HEK293T (cell line): ENCODE data around the gene NIM1K.

Source experiments
- CTCF ChIA-PET: fragments of 350-600 bp; formaldehyde crosslinking; extraction: SDS; loops from one replicate; lab custom pipeline; 2021; ENCODE audit warnings: antibody characterized with exemption, inconsistent platforms; lab: Yijun Ruan, JAX
- POLR2A ChIA-PET: fragments of 350-600 bp; formaldehyde crosslinking; extraction: SDS; loops from one replicate; lab custom pipeline; 2020; ENCODE audit warnings: antibody characterized with exemption, inconsistent platforms; lab: Yijun Ruan, JAX
- DNase-seq: peaks from one replicate; pipeline ENCODE4 v3.0.0; 2012; ENCODE audit warnings: mixed read lengths; ENCODE audit errors: extremely low spot score
- ARNT ChIP-seq: fragments of 450-650 bp; IDR thresholded peaks from 2 replicates; pipeline ENCODE4 v1.6.1; 2017; ENCODE audit warnings: mild to moderate bottlenecking
- BHLHE40 ChIP-seq: fragments of 450-650 bp; IDR thresholded peaks from 2 replicates; pipeline ENCODE4 v1.6.1; 2016; ENCODE audit warnings: mild to moderate bottlenecking, moderate library complexity, borderline replicate concordance
- CTBP1 ChIP-seq: fragments of 450-650 bp; IDR thresholded peaks from 2 replicates; pipeline ENCODE4 v1.6.1; 2016; ENCODE audit warnings: borderline replicate concordance
- ELF4 ChIP-seq: fragments of 450-650 bp; IDR thresholded peaks from 2 replicates; pipeline ENCODE4 v1.6.1; 2017; ENCODE audit warnings: antibody characterized with exemption
- FOXA1 ChIP-seq: fragments of 450-650 bp; IDR thresholded peaks from 2 replicates; pipeline ENCODE4 v1.6.1; 2016; ENCODE audit warnings: mild to moderate bottlenecking
- FOXK2 ChIP-seq: fragments of 450-650 bp; IDR thresholded peaks from 2 replicates; pipeline ENCODE4 v1.6.1; 2016; ENCODE audit warnings: mild to moderate bottlenecking
- FOXM1 ChIP-seq: fragments of 450-650 bp; IDR thresholded peaks from 2 replicates; pipeline ENCODE4 v1.6.1; 2017; ENCODE audit warnings: mild to moderate bottlenecking, borderline replicate concordance
- HDGF ChIP-seq: fragments of 450-650 bp; IDR thresholded peaks from 2 replicates; pipeline ENCODE4 v1.6.1; 2017; ENCODE audit warnings: antibody characterized with exemption, borderline replicate concordance
- L3MBTL2 ChIP-seq: fragments of 450-650 bp; conservative IDR thresholded peaks from 2 replicates; pipeline ENCODE4 v1.6.1; 2016; ENCODE audit warnings: mild to moderate bottlenecking
- LEF1 ChIP-seq: fragments of 450-650 bp; IDR thresholded peaks from 2 replicates; pipeline ENCODE4 v1.6.1; 2017; ENCODE audit warnings: mild to moderate bottlenecking, borderline replicate concordance
- NFRKB ChIP-seq: fragments of 450-650 bp; IDR thresholded peaks from 2 replicates; pipeline ENCODE4 v1.6.1; 2016; ENCODE audit warnings: mild to moderate bottlenecking, moderate library complexity
- PKNOX1 ChIP-seq: fragments of 450-650 bp; IDR thresholded peaks from 2 replicates; pipeline ENCODE4 v1.6.1; 2016
- SP1 ChIP-seq: fragments of 450-650 bp; IDR thresholded peaks from 2 replicates; pipeline ENCODE4 v1.6.1; 2017
- SUZ12 ChIP-seq: fragments of 450-650 bp; IDR thresholded peaks from 2 replicates; pipeline ENCODE4 v1.6.1; 2016; ENCODE audit warnings: mild to moderate bottlenecking
- TARDBP ChIP-seq: fragments of 450-650 bp; IDR thresholded peaks from 2 replicates; pipeline ENCODE4 v1.6.1; 2016
- ZNF384 ChIP-seq: fragments of 450-650 bp; IDR thresholded peaks from 2 replicates; pipeline ENCODE4 v1.6.1; 2016

The NIM1K gene

DNA sequence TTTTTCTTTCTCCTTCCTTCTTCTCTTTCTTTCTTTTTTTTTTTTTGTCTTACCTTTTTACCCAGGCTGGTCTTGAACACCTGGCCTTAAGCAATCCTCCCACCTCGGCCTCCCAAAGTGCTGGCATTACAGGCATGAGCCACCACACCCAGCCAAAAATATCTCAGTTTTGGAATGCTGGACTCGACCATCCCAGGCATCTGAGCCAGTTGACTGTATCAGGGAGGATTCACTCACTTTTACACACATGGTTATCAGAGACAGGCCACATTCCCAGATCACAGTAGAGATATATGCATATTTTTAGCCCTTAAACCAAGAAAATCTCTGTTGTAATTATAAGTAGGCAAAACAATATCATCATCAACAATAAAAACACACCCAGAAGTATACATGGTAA is 21.9 kb downstream of the NIM1K start:
- DNase-seq = no peak
- ChIA-PET CTCF (no interaction called here), POLR2A (no interaction called here)
- TF ChIP-seq PKNOX1 (no peak), FOXM1 (no peak), FOXA1 (no peak), ARNT (no peak), NFRKB (no peak), HDGF (no peak), LEF1 (no peak), SP1 (no peak), TARDBP (no peak), FOXK2 (no peak), ELF4 (no peak), L3MBTL2 (no peak), BHLHE40 (no peak), SUZ12 (no peak), CTBP1 (no peak)

DNA sequence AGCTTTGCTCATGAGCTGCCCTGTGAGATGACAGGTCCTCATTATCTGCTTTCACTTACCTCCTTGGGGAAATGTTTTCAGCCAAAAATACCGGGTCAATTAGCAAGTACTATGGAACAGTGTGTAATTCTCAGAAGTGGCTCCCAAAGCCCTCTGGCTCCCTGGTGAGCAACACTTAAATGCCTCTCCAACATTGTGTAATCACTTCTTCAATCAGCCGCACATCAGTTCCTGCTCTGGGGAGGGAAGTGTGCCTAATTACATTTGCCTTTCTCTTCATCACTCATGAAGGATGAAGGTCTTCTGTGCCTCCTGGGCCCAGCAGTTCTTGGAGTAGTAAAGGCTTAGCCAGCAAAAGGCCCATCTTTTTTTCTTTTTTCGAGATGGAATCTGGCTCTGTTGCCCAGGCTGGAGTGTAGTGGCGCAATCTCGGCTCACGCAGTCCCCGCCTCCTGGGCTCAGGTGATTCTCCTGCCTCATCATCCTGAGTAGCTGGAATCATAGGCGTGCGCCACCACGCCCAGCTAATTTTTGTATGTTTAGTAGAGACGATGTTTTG is 23.1 kb downstream of the NIM1K start:
- CTCF ChIA-PET = no interaction called here
- POLR2A ChIA-PET = interaction anchor here (0.8 kb wide), 1 partner anchor 23 kb away, joined by 4 read pairs; the partner anchor contains the start of gene NIM1K
- DNase-seq = no peak
- TF ChIP-seq SUZ12 (no peak), ELF4 (no peak), FOXM1 (no peak), FOXK2 (no peak), ARNT (no peak), SP1 (no peak), NFRKB (no peak), L3MBTL2 (no peak), BHLHE40 (no peak), CTBP1 (no peak), HDGF (no peak), TARDBP (no peak)

DNA sequence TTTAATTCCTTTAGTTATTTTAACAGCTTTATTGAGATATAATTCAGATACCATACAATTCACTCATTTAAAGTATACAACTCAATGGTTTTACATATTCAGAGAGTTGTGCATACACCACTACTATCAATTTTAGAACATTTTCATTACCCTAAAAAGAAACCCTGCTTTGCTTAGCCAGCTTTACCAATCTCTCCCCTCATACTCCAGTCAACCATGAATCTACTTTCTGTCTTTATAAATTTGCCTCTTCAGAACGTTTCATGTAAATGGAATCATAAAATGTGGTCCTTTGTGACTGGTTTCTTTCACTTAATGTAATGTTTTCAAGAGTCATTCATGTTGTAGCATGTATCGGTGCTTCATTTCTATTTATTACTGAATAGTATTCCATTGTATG is 24.9 kb downstream of the NIM1K start:
- ChIA-PET CTCF (interaction anchor here (1.5 kb wide), 1 partner anchor 25 kb away, joined by 3 read pairs; no protein-coding TSS in a partner anchor), POLR2A (interaction anchor here (1.1 kb wide), 1 partner anchor 267 kb away, joined by 5 read pairs; the partner anchor contains the start of gene TMEM267)
- DNase-seq = no peak
- TF ChIP-seq HDGF = no peak

GRCh38 chr5:43219120-43219519 is 27.1 kb downstream of the NIM1K start:
- TF ChIP-seq BHLHE40 (no peak), FOXA1 (no peak), ARNT (no peak), HDGF (no peak)
- ChIA-PET POLR2A (no interaction called here), CTCF (no interaction called here)
- no peak for DNase-seq

DNA sequence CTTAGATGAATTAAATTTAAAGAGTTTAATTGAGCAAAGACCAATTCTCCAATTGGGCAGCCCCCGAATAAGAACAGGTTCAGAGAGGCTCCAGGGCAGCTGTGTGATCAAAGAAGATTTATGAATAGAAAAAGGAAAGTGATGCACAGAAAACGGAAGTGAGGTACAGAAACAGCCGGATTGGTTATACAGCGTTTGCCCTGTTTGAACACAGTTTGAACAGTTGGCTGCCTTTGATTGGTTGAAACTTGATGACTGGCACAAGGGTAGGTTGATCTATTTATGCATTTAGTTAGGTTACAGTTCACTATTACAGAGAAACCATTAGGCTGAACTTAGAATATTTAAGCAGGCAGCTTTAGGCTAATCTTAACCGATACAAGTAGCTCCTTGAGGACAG is 29.5 kb downstream of the NIM1K start:
- CTCF ChIA-PET = no interaction called here
- POLR2A ChIA-PET = no interaction called here
- no peak for TF ChIP-seq CTBP1
- no peak for TF ChIP-seq NFRKB
- TF ChIP-seq ELF4 = no peak
- TF ChIP-seq SUZ12 = no peak
- no peak for TF ChIP-seq TARDBP
- TF ChIP-seq HDGF = no peak
- no peak for TF ChIP-seq FOXM1
- no peak for TF ChIP-seq FOXA1
- no peak for TF ChIP-seq L3MBTL2
- no peak for TF ChIP-seq FOXK2
- no peak for TF ChIP-seq ZNF384
- no peak for DNase-seq

DNA sequence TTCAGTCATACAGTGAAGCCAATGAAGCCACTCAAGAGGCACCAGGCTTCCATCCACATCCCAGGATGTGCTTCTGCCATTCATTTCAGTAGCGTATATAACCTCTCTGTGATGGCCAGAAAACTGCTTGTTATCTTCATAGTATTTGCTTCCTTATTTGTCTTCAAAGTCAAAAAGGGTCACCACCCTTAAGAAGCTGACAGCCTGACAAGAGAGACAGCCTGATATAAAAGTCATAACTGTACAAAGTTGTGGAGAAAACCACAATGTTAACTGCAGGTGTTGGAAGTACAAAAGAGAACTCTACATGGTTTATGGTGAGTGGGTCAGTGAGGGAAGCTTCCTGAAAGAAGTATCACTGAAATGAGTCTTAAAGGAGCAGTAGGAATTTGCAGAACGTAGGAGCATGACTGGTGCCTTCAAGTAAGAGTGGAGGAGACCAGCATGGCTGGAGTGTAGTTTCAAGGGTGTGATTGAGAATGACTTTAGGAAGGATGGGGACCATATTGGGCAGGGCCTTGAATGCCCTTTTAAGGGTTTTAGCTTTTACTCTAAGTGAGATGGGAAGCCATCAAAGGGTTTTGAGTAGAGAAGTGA is 33.7 kb downstream of the NIM1K start:
- CTCF ChIA-PET = interaction anchor here (1.1 kb wide), 1 partner anchor 9 kb away, joined by 3 read pairs; no protein-coding TSS in a partner anchor
- POLR2A ChIA-PET = no interaction called here
- DNase-seq = no peak
- no peak for TF ChIP-seq SUZ12
- no peak for TF ChIP-seq ZNF384
- no peak for TF ChIP-seq ARNT
- no peak for TF ChIP-seq BHLHE40
- TF ChIP-seq LEF1 = no peak
- no peak for TF ChIP-seq PKNOX1

DNA sequence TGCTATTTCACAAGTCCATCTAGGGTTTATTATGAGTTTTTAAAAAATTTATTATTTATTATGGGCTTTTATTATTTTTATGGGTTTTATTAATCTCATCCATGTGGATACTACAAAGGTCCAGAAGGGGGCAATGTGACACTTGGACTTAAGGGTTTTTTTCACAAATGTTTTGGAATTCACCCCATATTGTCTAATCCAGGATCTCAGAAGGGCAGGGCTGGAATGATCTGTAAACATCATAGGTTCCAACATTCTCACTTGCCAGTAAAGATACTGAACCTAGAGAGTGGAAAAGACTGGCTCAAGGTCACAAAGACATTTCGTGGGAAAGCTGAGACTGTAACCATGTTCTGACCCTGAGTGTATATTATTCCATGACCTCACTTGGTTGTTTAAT is 35.6 kb downstream of the NIM1K start:
- no peak for DNase-seq
- ChIA-PET POLR2A (no interaction called here), CTCF (interaction anchor here (0.5 kb wide), 1 partner anchor 34 kb away, joined by 3 read pairs; no protein-coding TSS in a partner anchor)
- TF ChIP-seq ELF4 = no peak
- TF ChIP-seq LEF1 = no peak
- no peak for TF ChIP-seq L3MBTL2
- no peak for TF ChIP-seq NFRKB
- TF ChIP-seq PKNOX1 = no peak
- no peak for TF ChIP-seq FOXM1
- no peak for TF ChIP-seq BHLHE40
- no peak for TF ChIP-seq SP1
